Measurements from ENCODE around the gene RDX.

The RDX gene

GRCh38 chr11:110185121-110185591 is 111.3 kb downstream of the RDX start:
- TF ChIP-seq, protein P1, sequence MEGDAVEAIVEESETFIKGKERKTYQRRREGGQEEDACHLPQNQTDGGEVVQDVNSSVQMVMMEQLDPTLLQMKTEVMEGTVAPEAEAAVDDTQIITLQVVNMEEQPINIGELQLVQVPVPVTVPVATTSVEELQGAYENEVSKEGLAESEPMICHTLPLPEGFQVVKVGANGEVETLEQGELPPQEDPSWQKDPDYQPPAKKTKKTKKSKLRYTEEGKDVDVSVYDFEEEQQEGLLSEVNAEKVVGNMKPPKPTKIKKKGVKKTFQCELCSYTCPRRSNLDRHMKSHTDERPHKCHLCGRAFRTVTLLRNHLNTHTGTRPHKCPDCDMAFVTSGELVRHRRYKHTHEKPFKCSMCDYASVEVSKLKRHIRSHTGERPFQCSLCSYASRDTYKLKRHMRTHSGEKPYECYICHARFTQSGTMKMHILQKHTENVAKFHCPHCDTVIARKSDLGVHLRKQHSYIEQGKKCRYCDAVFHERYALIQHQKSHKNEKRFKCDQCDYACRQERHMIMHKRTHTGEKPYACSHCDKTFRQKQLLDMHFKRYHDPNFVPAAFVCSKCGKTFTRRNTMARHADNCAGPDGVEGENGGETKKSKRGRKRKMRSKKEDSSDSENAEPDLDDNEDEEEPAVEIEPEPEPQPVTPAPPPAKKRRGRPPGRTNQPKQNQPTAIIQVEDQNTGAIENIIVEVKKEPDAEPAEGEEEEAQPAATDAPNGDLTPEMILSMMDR (IDR thresholded peaks at IDR 0.05; ENCODE audit: low read depth, low read length, missing control alignments), result no peak
- no peak overlapping the region for H3K4me3 ChIP-seq (replicated peaks; ENCODE audit: low read depth, low read length)
- no peak for DNase-seq (ENCODE audit: extremely low read depth, low read depth)

DNA sequence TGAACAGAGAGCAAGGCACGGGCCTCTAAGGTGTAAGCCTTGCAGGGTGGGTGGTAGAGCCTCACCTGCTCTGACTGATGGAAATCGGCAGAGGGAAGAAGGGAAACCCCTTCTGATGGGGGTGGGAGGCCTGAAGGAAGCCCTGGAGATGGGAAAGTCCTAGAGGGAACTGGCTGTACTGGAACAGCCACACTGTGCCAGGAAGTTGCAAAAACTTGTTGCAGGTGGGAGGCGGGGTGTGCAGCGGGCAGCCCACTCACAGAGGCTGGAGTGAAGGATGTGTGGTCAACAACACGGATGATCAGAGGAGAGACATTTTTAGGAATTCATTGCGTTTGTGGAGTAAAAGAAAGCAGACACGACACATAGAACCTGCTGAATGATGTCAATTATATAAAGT is 112.0 kb downstream of the RDX start:
- no peak for DNase-seq (ENCODE audit: extremely low read depth, low read depth)

GRCh38 chr11:110182886-110183285 is 113.5 kb downstream of the RDX start:
- H3K4me3 ChIP-seq (replicated peaks; ENCODE audit: low read depth, low read length), result no peak overlapping the region
- TF ChIP-seq, protein P1 (IDR thresholded peaks at IDR 0.05; ENCODE audit: low read depth, low read length, missing control alignments), result no peak
- no peak for DNase-seq (ENCODE audit: extremely low read depth, low read depth)

More for the DNA sequence above, 112.0 kb downstream of the RDX start:
- TF ChIP-seq, protein P1 (IDR thresholded peaks at IDR 0.05; ENCODE audit: low read depth, low read length, missing control alignments), result no peak
- H3K4me3 ChIP-seq (replicated peaks; ENCODE audit: low read depth, low read length), result no peak overlapping the region

GRCh38 chr11:110179064-110179463 is 117.3 kb downstream of the RDX start:
- no peak overlapping the region for H3K4me3 ChIP-seq (replicated peaks; ENCODE audit: low read depth, low read length)
- no peak for DNase-seq (ENCODE audit: extremely low read depth, low read depth)
- TF ChIP-seq, protein P1 (IDR thresholded peaks at IDR 0.05; ENCODE audit: low read depth, low read length, missing control alignments), result no peak

DNA sequence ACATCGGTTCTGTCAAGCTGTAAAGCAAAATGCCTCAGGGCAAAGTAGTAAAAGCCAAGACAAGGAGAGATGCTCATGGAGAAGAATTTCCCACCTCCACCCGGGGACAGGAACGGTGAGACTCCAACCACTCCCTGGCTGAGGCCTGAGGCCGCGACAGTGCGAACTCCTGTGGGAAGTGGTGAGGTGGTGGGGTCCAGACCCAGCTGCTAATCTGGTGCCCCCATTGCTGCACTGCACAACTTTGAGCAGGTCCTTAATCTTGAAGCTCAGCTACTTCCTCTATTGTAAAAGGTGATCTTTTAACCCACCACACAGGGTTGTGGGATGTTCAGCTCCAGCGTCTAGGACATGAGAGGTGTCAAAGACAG is 119.3 kb downstream of the RDX start:
- TF ChIP-seq, protein P1 (IDR thresholded peaks at IDR 0.05; ENCODE audit: low read depth, low read length, missing control alignments), result no peak
- no peak overlapping the region for H3K4me3 ChIP-seq (replicated peaks; ENCODE audit: low read depth, low read length)
- DNase-seq (ENCODE audit: extremely low read depth, low read depth), result no peak

DNA sequence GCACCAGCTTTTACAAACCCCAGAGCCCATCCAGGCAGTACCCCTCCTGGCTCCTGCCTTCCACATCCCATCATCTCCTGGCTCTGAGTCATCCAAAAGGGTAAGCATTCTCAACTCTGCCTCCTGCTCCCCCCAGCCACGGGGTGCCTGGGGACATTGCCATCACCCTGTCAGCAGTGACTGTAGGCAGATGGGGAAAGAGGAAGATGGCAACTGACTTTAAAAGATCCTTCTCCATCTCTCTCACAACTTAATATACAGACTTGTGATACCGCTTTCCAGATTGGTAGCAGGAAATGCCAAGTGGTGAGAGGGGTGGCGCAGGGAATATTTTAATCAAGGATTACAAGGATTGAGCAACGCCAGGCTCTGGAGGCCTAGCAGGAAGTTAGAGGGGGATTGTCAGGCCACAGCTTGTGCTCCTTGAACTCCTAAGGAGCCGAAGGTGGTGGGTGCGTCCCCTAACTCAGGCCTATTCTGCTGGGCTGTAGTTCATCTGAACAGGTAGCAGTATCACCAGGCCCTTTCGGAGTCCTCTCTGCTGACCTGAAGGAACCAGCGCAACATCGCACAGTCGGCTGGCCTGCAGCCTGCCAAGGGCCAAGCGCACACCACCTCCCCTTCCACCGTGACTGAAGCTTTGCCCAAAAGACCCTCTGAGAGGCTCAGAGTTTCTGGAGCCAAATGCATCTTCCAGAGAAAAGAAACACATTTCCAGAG is 119.9 kb downstream of the RDX start:
- no peak overlapping the region for H3K4me3 ChIP-seq (replicated peaks; ENCODE audit: low read depth, low read length)
- DNase-seq (ENCODE audit: extremely low read depth, low read depth), result no peak
- TF ChIP-seq, protein P1 (IDR thresholded peaks at IDR 0.05; ENCODE audit: low read depth, low read length, missing control alignments), result no peak
